Stimulated activated naive CD8-positive, alpha-beta T cell treated with anti-CD3 and anti-CD28 coated beads, Interleukin-15, Interleukin-2, amounts not matched to agents 100 ng/mL and 50 ng/mL, for 24 hours (primary cell): ENCODE measurements around the gene IMP3.
"Not testable (repeated sequence)": the region's sequence is repeated elsewhere in the genome, so short reads cannot be mapped to it uniquely, and the experiment has no call there.

ENCODE experiments used
- H3K27ac Mint-ChIP-seq: one replicate; pipeline ENCODE4 v1.8.0; 2021; ENCODE audit warnings: mild to moderate bottlenecking, mixed read lengths
- H3K27me3 Mint-ChIP-seq: one replicate; pipeline ENCODE4 v1.8.0; 2021; ENCODE audit warnings: mixed read lengths
- H3K36me3 Mint-ChIP-seq: one replicate; pipeline ENCODE4 v1.8.0; 2021; ENCODE audit warnings: low read depth, mixed read lengths
- H3K4me1 Mint-ChIP-seq: one replicate; pipeline ENCODE4 v1.8.0; 2021; ENCODE audit warnings: low read depth, mixed read lengths
- H3K4me3 Mint-ChIP-seq: one replicate; pipeline ENCODE4 v1.8.0; 2021; ENCODE audit warnings: mild to moderate bottlenecking, mixed read lengths
- H3K9me3 Mint-ChIP-seq: one replicate; pipeline ENCODE4 v1.8.0; 2021; ENCODE audit warnings: mixed read lengths

IMP3 gene

GRCh38 chr15:75639709-75640482, at the start of gene IMP3:
IMP3 (minus strand) TSS chr15:75640224; CDS start chr15:75640168, 56 bp downstream.
- Mint-ChIP-seq H3K4me3 (peak within 1 kb of the TSS; percentile 99), H3K36me3 (peaks cover 26% of the 10 kb centered on the region), H3K4me1 (peaks cover 34% of the 10 kb centered on the region), H3K27ac (peak within 1 kb of the TSS; percentile 97), H3K27me3 (no peaks in the 10 kb centered on the region), H3K9me3 (no peaks in the 10 kb centered on the region)

GRCh38 chr15:75689429-75689828, 49.4 kb upstream of the IMP3 start:
- H3K4me3 Mint-ChIP-seq, H3K36me3 Mint-ChIP-seq, H3K9me3 Mint-ChIP-seq, H3K27me3 Mint-ChIP-seq, H3K27ac Mint-ChIP-seq, H3K4me1 Mint-ChIP-seq: not testable (repeated sequence)

- Mint-ChIP-seq H3K27ac (no peak overlapping the region), H3K4me3 (no peak overlapping the region), H3K36me3 (no peaks in the 10 kb centered on the region), H3K9me3 (no peaks in the 10 kb centered on the region), H3K4me1 (peaks cover 9% of the 10 kb centered on the region), H3K27me3 (peaks cover 5% of the 10 kb centered on the region)
Measured at GRCh38 chr15:75688831-75689230, 48.8 kb upstream of the IMP3 start.

GRCh38 chr15:75688278-75688557, 48.2 kb upstream of the IMP3 start:
- H3K27ac Mint-ChIP-seq, result no peak overlapping the region
- no peak overlapping the region for H3K4me3 Mint-ChIP-seq
- peaks cover 9% of the 10 kb centered on the region for H3K4me1 Mint-ChIP-seq
- peaks cover 5% of the 10 kb centered on the region for H3K27me3 Mint-ChIP-seq
- H3K36me3 Mint-ChIP-seq, result no peaks in the 10 kb centered on the region
- H3K9me3 Mint-ChIP-seq, result no peaks in the 10 kb centered on the region

GRCh38 chr15:75687486-75688277, 47.7 kb upstream of the IMP3 start:
- H3K27me3 Mint-ChIP-seq, result peaks cover 5% of the 10 kb centered on the region
- peaks cover 9% of the 10 kb centered on the region for H3K4me1 Mint-ChIP-seq
- no peak overlapping the region for H3K4me3 Mint-ChIP-seq
- H3K9me3 Mint-ChIP-seq, result no peaks in the 10 kb centered on the region
- H3K27ac Mint-ChIP-seq, result no peak overlapping the region
- H3K36me3 Mint-ChIP-seq, result no peaks in the 10 kb centered on the region

- H3K36me3 Mint-ChIP-seq, H3K4me3 Mint-ChIP-seq, H3K27me3 Mint-ChIP-seq, H3K27ac Mint-ChIP-seq, H3K9me3 Mint-ChIP-seq, H3K4me1 Mint-ChIP-seq: not testable (repeated sequence)
Measured at GRCh38 chr15:75686212-75686642, 46.2 kb upstream of the IMP3 start.

GRCh38 chr15:75685195-75685594, 45.2 kb upstream of the IMP3 start:
- Mint-ChIP-seq H3K27ac (no peak overlapping the region), H3K4me1 (peaks cover 3% of the 10 kb centered on the region), H3K36me3 (no peaks in the 10 kb centered on the region), H3K4me3 (no peak overlapping the region), H3K27me3 (no peaks in the 10 kb centered on the region), H3K9me3 (no peaks in the 10 kb centered on the region)

- Mint-ChIP-seq H3K4me1 (peaks cover 3% of the 10 kb centered on the region), H3K9me3 (no peaks in the 10 kb centered on the region), H3K4me3 (no peak overlapping the region), H3K36me3 (no peaks in the 10 kb centered on the region), H3K27me3 (no peaks in the 10 kb centered on the region), H3K27ac (no peak overlapping the region)
Measured at GRCh38 chr15:75684648-75685047, 44.6 kb upstream of the IMP3 start.

GRCh38 chr15:75683646-75684312, 43.8 kb upstream of the IMP3 start:
- not testable (repeated sequence) for H3K27me3 Mint-ChIP-seq, H3K4me1 Mint-ChIP-seq, H3K9me3 Mint-ChIP-seq, H3K4me3 Mint-ChIP-seq, H3K36me3 Mint-ChIP-seq, H3K27ac Mint-ChIP-seq

GRCh38 chr15:75682181-75683135, 42.4 kb upstream of the IMP3 start:
- no peak overlapping the region for H3K4me3 Mint-ChIP-seq
- no peaks in the 10 kb centered on the region for H3K36me3 Mint-ChIP-seq
- H3K9me3 Mint-ChIP-seq, result no peaks in the 10 kb centered on the region
- H3K4me1 Mint-ChIP-seq, result peaks cover 3% of the 10 kb centered on the region
- H3K27me3 Mint-ChIP-seq, result no peaks in the 10 kb centered on the region
- no peak overlapping the region for H3K27ac Mint-ChIP-seq

GRCh38 chr15:75680007-75680789, 40.2 kb upstream of the IMP3 start:
- peaks cover 3% of the 10 kb centered on the region for H3K4me1 Mint-ChIP-seq
- H3K27me3 Mint-ChIP-seq, result no peaks in the 10 kb centered on the region
- no peaks in the 10 kb centered on the region for H3K9me3 Mint-ChIP-seq
- no peaks in the 10 kb centered on the region for H3K36me3 Mint-ChIP-seq
- H3K27ac Mint-ChIP-seq, result no peak overlapping the region
- H3K4me3 Mint-ChIP-seq, result no peak overlapping the region

- not testable (repeated sequence) for H3K4me3 Mint-ChIP-seq, H3K27ac Mint-ChIP-seq, H3K9me3 Mint-ChIP-seq, H3K36me3 Mint-ChIP-seq, H3K27me3 Mint-ChIP-seq, H3K4me1 Mint-ChIP-seq
Measured at GRCh38 chr15:75678324-75678690, 38.3 kb upstream of the IMP3 start.

GRCh38 chr15:75677465-75678323, 37.7 kb upstream of the IMP3 start:
- no peak overlapping the region for H3K27ac Mint-ChIP-seq
- no peaks in the 10 kb centered on the region for H3K27me3 Mint-ChIP-seq
- H3K4me3 Mint-ChIP-seq, result no peak overlapping the region
- H3K36me3 Mint-ChIP-seq, result no peaks in the 10 kb centered on the region
- H3K9me3 Mint-ChIP-seq, result no peaks in the 10 kb centered on the region
- H3K4me1 Mint-ChIP-seq, result no peaks in the 10 kb centered on the region
